Upper lobe of left lung (tissue), 4 donors: ENCODE data around the gene PPP2R2C.

Experiments
- CTCF ChIP-seq, 6 experiments: fragments of 450-650 bp in 4 of 6; fragments of 200-600 bp in 2 of 6; sonication (generic) in 2 of 6; IDR thresholded peaks; one replicate each; pipeline ENCODE4 v1.5.1; 2016 to 2019; ENCODE audit warnings: antibody characterized with exemption in 6 of 6
- POLR2A ChIP-seq, 4 donors: fragments of 450-650 bp; IDR thresholded peaks; one replicate each; pipeline ENCODE4 v1.5.1; 2016 to 2017; ENCODE audit warnings: antibody characterized with exemption in 4 of 4, mild to moderate bottlenecking in 2 of 4
- POLR2AphosphoS5 ChIP-seq, 2 donors: sonication (generic); formaldehyde crosslinking; IDR thresholded peaks; one replicate each; pipeline ENCODE4 v1.5.1; 2017; ENCODE audit warnings: antibody characterized with exemption in 2 of 2

GRCh38 chr4:6324999-6325787, 147.2 kb downstream of the PPP2R2C start:
- TF ChIP-seq CTCF (IDR thresholded peaks at IDR 0.05) (no peak), POLR2A (IDR thresholded peaks at IDR 0.05) (no peak), POLR2AphosphoS5 (IDR thresholded peaks at IDR 0.05) (no peak)
